Measurements from ENCODE around the gene SH3D19.
A peak's percentile ranks its signal among the peaks of the same experiment; 100 is the strongest.

SH3D19 gene, protein sequence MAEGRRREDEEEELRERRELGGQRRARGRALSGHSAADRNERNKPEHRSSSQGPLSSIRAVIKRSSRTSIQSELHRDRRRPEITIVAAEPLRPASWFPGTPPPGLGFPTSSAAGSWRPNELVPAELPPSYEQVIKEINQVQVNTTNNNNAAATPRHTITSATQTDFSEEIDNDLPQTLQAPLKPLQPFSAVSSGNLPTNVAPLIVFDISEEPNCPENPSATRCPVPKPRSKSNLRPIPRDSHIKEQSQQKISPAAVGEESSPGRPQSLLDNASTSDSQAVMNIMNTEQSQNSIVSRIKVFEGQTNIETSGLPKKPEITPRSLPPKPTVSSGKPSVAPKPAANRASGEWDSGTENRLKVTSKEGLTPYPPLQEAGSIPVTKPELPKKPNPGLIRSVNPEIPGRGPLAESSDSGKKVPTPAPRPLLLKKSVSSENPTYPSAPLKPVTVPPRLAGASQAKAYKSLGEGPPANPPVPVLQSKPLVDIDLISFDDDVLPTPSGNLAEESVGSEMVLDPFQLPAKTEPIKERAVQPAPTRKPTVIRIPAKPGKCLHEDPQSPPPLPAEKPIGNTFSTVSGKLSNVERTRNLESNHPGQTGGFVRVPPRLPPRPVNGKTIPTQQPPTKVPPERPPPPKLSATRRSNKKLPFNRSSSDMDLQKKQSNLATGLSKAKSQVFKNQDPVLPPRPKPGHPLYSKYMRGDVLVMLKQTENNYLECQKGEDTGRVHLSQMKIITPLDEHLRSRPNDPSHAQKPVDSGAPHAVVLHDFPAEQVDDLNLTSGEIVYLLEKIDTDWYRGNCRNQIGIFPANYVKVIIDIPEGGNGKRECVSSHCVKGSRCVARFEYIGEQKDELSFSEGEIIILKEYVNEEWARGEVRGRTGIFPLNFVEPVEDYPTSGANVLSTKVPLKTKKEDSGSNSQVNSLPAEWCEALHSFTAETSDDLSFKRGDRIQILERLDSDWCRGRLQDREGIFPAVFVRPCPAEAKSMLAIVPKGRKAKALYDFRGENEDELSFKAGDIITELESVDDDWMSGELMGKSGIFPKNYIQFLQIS

DNA sequence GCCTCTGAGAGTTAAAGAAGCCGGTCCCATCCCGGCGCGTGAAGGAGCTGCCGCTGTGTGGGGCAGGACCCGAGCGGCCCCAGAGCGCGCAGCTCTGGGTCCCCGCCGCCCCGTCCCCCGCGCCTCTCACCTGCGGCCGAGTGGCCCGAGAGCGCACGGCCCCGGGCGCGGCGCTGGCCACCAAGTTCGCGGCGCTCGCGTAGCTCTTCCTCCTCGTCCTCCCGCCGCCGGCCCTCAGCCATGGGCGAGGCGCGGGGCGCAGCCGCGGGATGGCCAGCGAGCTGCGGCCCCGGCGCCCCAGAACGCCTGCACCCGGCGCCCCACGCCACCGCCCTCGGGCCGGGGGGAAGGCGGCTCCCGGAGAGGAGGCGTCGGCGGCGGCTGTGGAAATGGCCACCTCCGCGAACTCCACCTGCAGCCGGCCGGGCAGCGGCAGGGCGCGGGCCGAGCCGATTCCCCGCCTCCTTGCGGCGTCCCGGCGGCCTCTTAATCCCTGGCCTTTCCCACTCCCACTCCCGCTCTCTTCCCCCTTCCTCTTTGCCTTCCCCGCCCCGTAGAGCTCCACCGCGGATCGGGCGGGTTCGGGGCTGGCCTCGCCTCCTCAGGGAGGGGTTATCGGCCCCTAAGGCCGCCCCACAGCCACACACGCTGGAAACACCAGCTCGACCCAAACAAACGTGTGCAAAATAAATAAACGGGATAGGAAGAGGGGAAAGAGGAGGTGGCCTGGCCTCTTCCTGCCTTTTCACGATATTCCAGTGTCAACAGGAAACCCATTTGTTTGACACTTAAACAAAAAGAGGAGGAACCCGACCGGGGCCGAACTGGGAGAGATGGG, at the start of gene SH3D19:
Gene SH3D19, minus strand, starts transcription at position 495 of the 838 bp plus-strand sequence. Its CDS starts 253 bp downstream, at position 242.
- no peak for DNase-seq

DNA sequence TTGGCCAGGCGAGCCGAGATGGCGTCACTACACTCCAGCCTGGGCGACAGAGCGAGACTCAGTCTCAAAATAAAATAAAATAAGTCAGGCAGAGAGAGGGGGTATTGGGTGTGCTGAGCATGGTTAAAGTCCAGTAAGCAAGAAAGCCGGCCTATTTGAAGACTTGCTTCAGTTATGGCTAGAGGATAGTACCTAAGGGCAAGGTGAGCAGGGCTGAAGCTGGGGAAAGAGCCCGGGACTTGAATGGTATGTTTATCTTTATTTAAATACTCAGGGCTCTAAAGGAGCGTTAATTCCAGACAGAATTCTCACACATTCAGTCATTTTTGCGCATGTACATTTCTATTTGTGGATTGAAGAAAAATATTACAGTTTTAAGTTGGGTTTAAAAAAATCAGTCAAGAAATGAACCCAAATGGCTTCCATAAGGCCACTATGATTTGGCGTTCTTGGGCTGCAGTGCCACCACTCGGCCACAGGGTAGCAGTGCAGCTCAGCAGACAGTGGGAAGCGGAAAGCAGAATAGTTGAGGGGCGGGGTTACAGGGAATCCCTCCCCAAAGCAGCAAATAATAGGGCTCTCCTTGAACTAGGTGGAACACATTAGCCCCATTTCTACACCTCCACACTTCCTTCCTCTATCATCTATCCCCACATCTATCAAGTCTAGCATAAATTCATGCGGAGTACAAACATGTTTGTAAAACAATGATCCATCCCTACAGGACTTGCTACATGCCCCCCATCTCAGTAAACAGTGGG, 37.2 kb upstream of the SH3D19 start:
- peak; percentile 69 for DNase-seq

DNA sequence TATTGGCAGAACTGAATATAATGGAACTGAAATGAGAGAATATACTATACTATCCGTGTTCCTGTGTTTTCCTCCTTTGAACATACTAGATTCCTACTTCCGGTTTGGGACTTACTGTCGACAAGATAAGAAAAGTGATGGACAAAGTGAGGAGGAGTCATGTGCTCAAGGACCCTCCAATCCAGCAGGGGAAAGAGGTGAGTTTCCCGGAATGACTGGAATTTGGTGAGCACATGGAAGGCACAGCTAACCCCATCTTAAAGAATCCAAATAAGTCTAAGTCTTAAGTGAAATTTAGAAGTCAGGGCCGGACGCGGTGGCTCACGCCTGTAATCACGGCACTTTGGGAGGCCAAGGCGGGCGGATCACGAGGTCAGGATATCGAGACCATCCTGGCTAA, 36.6 kb upstream of the SH3D19 start:
- DNase-seq: no peak

DNA sequence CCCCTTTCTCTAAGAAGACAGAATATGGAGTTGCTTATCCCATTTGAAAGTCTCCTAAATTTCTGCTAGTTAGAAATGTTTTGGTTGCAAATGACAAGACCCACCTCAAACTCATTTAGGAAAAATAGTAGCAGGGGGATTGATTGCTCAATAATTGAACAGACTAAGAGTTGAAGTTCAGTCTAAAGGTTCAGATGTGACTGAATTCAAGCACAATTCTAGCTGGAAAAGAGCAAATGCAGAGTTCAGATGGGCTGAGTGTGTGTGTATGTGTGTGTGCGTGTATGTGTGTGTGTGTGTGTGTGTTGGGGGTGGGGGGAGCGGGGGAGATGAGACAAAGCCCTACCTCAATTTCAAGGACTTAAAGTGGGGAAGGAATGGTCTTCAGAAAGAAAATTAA, 35.7 kb upstream of the SH3D19 start:
- no peak for DNase-seq

DNA sequence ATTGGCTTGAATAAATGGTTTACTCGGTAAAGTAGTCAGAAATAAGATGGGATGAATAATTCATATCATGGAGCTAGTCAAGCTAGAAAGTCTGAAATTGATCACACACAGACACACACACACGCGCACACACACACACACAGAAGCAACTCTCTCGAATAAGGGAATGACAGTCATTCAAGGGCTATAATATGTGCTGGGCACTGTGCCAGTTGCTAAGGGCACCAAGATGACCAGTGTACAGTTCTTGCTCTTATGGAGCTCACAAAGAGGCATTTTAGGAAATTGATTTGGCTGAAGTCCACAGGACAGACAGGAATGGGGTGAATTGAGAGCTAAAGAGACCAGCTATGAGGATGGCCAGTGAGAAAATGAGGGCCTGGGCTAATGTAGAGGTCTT, 34.2 kb upstream of the SH3D19 start:
- DNase-seq: no peak

DNA sequence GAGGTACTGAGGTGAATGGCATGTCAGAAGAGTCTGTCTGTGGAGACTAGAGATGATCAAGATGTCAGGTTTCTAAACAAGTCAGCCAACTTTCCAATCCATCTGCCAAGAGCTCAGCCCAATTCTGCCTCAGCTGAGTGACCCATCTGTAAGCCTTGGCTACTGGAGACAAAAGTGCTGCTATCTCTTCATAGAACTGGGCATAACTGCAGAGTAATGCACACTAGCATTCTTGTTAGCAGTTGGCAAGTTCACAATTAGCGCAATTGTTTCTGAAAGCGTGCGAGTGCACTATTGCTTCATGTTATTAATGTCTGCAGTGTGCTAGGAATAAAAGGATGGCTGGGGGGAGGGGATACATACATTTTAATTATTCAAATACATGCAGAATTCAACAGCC, 32.9 kb upstream of the SH3D19 start:
- no peak for DNase-seq

DNA sequence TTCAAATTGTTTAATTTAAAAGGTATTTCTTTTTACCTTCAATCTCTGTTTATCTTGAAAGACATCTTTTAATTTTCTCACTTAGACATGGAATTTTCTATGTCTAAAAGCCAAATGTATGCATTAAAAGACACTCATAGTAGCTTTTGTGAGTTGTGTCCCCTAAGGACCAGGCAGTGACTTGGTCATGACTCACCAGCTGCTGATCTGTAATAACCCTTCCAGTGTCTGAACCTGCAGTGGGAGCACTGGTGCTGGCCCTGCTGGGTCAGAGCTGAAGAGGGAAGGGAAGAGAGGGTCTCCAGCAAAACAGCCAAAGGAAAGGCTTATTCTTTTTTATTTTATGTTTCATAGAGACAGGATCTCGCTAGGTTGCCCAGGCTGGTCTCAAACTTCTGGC, 31.1 kb upstream of the SH3D19 start:
- DNase-seq: no peak

DNA sequence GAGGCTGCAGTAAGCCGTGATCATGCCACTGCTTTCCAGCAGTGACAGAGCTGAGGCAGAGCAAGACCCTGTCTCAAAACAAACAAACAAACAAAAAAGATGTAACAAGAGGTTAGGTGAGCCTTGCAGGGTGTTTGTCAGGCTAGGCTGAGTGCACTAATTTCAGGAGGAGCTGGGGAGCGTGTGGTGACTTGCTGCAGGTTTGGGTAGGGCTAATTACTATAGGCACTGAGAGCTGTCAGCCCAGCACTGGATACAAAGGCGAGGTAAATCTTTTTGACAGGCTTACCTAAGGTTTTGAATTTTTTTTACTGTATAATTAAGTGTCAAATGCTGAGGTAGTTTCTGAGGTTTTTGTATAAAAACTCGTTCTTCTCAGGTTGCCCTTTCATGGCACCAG, 29.8 kb upstream of the SH3D19 start:
- DNase-seq: no peak

DNA sequence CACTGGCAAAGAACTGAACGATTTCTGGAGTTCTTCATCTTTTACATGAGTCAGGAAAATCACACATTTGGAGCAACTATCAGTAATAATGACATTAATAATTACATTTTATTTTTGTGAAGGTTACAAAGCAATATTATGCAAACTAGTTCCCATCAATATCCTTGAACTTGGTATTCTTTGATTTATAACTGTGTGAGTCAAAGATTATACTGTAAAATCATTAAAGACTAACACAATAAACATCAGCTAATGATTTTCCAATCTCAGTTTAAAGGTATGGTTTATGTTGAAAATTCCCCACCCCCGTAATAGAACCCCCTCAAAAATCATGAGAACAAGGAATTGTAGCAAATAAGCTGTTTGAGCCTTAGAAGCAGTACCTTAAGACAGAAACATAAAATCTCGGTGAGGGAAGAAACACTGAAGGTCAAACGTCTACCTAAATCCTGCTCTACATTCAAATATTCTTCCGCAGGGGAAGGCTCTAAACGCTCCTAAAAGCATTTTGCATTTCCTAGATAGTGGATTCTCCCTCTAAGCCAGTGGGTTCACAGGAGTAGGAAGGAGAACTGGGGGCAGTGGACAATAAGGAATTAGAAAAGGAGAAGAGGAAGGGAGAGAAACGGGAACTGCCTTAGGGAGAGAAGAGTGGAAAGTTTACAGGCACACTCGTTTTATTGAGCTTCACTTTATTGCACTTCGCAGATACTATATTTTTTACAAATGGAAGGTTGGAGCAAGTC, 22.3 kb upstream of the SH3D19 start:
- no peak for DNase-seq

DNA sequence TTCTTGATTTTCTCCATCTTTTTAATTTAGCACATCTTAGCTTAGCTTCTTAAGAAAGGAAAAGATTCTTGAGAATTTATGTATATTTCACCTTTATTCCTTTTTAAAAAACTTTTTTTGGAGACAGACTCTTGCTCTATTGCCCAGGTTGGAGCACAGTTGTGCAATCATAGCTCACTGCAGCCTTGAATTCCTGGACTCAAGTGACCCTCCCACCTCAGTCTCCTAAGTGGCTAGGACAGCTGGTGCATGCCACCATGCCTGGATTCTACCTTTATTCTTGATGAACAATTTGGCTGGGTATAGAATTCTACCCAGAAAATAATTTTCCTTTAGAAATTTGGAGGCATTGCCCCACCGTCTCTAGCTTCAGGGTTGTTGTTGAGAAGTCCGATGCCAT, 19.5 kb upstream of the SH3D19 start:
- DNase-seq: no peak

DNA sequence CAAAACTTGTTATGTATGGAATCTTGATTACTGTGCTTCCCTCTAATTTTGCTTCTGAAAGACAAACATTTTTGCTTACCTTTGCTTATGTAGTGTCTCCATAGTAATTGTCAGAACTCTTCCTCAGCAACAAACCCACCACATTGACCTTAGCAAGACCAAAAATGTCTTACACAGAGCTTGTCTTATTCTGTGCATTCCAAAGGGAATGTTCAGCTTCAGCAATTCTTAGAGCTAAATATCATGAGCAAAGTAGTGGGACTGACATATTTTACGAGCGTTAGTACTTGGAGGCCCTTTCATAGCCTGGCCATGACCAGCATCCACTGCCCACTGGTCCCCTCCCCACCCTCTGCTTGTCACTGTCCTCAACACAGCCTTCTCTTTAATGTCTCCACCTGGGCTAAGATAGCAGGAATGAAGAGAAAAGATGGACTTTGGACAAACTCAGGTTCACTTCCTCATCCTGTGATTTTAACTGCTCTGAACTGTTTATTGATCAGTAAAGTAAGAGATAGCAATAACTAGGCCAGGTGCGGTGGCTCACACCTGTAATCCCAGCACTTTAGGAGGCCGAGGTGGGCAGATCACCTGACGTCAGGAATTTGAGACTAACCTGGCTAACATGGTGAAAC, 15.5 kb upstream of the SH3D19 start:
- DNase-seq: no peak

DNA sequence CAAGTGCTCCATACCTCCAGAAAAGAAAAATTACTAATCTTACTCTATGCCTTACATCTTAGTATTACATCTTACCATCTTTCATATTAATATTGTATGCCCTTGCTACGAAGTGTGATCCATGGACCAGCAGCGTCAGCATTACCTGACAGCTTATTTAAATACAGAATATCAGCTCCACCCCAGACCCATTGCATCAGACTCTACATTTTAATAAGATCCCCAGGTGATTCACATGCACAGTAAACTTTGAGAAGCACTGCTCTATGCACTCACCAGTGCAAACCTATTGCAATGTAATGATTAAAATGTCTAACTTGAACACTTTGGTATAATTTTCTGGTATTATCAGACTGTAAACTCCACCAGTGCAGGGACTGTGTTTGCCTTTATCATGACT, 14.1 kb upstream of the SH3D19 start:
- DNase-seq: no peak

DNA sequence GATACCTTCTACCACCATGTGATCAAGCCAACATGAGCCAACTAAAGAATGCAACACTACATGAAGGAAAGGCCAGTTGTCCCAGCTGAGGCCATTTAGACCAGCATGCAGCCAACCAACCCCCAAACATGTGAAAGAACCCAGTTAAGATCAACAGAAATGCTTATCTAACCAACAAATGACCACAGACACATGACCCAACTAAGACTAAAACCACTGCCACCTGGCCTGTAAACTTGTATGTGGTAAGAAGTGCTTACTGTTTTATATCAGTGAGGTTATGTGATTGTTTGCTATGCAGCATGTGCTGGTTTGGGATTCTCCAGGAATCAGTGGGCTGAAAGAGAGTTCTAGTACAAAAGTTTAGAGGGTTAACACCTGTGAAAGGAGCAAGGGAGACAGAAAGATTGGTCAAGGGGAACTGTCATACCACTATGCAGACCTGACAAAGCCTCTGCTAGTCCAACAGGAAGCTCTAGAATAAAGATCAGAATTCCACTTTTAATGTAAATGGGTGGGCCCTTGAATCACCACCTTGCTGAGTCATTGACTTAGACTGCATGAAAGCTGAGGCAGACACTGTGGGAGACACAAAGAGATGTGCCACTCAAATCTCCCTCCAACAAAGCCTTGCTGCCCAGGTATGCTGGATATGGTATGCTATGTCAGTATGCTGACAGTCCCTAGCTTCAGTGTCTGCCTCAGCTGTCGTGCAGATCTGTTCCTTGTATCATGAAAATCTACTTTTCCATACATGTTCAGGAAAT, 6.1 kb upstream of the SH3D19 start:
- DNase-seq: no peak

DNA sequence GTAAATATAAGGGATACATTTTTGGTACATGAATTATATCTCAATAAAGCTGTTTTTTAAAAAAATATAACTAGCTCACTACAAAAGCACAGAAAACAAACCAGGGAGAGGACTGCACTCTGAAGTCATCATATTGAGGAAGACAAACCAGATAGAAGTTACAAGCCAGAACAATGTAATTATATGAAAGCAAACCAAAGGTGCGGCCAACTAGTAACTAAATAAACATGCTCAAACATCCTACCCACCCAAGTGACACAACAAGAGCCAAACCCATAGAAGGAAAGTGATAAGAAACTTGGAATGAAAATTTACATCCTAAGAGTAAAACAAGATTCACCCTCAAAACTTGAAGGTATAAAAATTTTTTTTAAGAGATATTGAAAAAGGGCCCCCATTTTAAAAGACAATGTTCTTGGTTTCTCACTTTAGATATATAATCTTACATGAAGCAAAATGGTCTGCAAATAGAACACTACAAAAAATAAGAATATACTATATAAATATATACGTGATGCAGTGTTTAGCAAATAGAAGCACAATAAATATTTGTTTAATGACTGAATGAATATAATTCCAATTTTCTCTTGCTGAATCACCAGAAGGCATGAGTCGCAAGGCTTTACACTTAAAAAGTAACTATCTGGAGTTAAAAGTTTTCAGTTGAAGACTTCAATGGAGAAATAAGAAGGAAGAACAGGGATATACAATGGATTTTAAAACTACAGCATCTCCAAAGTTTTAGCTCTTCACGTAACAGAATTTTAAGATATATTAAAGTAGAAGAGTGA, 4.0 kb upstream of the SH3D19 start:
- DNase-seq: no peak

DNA sequence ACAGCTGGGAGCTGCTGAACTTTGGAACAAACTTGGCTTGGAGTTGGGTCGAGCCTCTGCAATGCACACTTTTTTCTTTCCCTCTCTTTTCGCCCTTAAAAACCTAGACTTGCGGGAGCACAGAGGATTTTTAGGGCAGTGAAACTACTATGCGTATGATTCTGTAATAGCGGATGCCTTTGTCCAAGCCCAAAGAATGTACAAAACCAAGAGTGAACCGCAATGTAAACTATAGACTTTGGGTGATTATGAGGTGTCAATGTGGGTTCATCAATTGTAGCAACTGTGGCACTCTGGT, 493 bp upstream of the SH3D19 start:
- no peak for DNase-seq

DNA sequence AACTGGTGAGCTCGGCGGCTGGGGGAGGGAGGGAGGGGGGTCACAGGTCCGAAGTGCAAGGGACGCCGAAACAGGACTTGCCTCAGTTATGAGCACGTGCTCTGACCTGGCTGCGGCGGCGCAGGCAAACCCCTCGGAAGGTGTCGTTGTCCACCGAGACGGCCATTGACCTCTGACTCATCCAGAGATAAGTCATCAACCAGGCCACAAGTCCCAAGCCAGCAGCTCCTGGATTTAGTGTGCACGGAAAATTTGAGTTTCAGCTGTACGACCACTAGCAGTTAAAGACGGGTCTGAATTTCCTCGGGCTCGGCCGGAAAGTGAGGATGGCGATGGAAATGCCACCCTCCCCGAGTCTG, 674 bp downstream of the SH3D19 start:
- no peak for DNase-seq

DNA sequence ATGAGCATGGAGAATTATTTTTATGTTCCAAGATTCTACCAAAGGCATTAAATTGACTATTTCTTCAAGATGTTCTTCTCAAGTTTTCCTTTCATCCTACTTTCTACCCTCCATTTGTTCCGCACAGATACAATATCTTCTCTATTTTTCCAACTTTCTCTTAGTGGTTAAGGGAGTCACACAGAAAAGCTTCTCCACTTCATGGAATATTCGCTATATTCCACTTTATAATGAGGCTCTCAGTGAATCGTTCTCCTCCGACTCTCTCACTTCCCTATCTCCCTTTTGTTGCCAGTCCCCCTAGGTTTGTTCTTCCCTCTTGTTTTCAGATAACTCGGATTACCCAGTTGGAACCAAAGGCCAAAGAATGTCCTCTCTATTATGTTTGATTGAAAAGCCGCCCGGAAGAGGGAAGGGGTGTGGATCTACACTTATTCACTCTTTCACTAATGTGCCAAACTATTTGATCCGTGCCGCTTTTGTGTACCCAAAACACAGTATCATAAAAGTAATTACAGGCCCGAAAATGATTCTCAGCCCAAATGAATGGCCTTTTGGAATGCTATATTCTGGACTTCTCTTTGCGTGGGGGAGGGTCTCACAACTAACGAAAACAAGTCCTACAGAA, 1.2 kb downstream of the SH3D19 start:
- DNase-seq: no peak

DNA sequence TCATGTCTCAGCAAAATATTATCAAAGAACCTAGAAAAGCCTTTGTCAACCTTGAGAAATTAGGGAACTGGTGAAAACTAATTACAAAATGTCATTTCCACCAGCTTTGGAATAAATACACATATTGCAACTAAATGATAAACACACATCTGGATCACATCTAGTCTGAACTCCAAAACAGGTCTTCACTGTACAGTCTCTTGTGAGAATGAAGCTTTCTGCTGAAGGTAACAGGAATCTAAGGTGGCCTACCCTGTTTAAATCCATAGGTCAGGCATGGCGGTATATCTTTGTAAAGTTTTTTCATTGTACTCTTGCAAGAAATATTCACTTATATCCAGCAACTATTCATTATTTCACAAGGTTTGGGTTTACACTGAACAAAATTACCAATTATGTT, 1.7 kb downstream of the SH3D19 start:
- DNase-seq: no peak

DNA sequence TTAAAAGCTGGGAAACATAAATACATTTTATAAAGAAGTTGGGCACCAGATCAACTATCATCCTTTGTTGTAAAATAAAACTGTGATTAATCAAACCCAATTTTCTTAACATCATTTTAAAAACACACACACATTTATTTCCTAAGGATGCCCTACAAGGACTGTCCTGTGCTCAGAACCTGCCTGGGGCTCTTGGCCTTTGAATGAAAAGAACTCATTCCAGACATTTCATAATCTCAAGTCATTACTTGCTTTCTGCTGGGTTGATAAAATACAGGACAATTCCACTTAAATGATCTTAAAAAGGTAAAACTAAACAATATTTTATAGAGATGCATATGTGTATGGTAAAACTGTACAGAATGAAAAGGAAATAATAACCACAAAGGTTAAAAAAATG, 2.8 kb downstream of the SH3D19 start:
- no peak for DNase-seq

All from CD4-positive, alpha-beta T cell treated with Interleukin-4 for 4 hours (primary cell).